GM23338 (cell line): Measurements from ENCODE around the gene NAA20.

Experiments used
- CTCF ChIP-seq, 2 experiments: fragments of 200-600 bp in 1 of 2; sonication (generic) in 1 of 2; conservative IDR thresholded peaks; 2 replicates each; pipeline versions ENCODE4 v1.5.1 to v1.6.1; 2016 to 2017; ENCODE audit warnings: antibody characterized with exemption in 2 of 2, low read depth in 2 of 2, mild to moderate bottlenecking in 2 of 2, moderate library complexity in 1 of 2
- EZH2 ChIP-seq: fragments of 200-600 bp; sonication (generic); IDR thresholded peaks from one replicate; pipeline ENCODE4 v1.8.0; 2017; ENCODE audit warnings: antibody characterized with exemption, mild to moderate bottlenecking, low read depth; ENCODE audit not compliant: unreplicated experiment
- JUNB ChIP-seq: IDR thresholded peaks from one replicate; pipeline ENCODE4 v1.6.1; 2016; ENCODE audit warnings: antibody characterized with exemption; ENCODE audit not compliant: unreplicated experiment
- POLR2AphosphoS5 ChIP-seq: IDR thresholded peaks from 2 replicates; pipeline ENCODE4 v1.6.1; 2016; ENCODE audit warnings: antibody characterized with exemption, low read depth
- REST ChIP-seq: IDR thresholded peaks from one replicate; pipeline ENCODE4 v1.6.1; 2018; ENCODE audit warnings: antibody characterized with exemption; ENCODE audit not compliant: unreplicated experiment
- ZNF331 ChIP-seq: fragments of 250-450 bp; sonication (Bioruptor Pico); IDR thresholded peaks from 2 replicates; pipeline ENCODE4 v1.5.0; 2020; ENCODE audit warnings: low read depth, mild to moderate bottlenecking, moderate library complexity
- ZNF462 ChIP-seq: fragments of 250-450 bp; sonication (Bioruptor Pico); IDR thresholded peaks from 2 replicates; pipeline ENCODE4 v1.5.0; 2020; ENCODE audit warnings: mild to moderate bottlenecking, moderate library complexity

- TF ChIP-seq POLR2AphosphoS5 (no peak), CTCF (conservative IDR thresholded peaks at IDR 0.05; ENCODE audit: low read depth in 2 of 2) (no peak), ZNF331 (no peak), EZH2 (no peak), JUNB (no peak), REST (no peak), ZNF462 (CRISPR knock-in tag) (no peak)
These were observed 47.5 kb upstream of the NAA20 start for GRCh38 chr20:19969507-19970255.
